Measurements from ENCODE around the gene MAGI2.
A peak's percentile ranks its signal among the peaks of the same experiment; 100 is the strongest.

The MAGI2 gene

DNA sequence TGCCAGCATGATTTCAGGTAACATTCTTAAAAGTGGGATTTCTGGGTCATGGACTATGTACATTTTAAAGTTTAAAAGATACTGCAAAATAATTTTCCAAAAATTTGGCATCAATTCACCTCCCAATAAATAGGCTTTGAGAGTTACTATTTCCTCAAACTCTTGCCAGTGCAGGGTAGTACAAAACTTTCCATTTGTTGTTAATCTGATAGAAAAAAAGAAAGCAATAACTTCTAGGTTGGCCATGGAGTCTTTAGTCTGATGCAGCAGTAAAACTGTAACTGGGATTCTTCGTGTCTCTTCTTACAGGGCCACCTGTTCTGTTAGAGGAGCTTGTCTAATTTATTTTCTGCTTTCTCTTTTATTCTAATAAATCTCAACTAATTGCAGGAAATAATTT lies 241.1 kb downstream of the MAGI2 start:
- FAIRE-seq (no peak), DNase-seq (ENCODE audit: extremely low spot score, insufficient read length, low read depth) (no peak)

DNA sequence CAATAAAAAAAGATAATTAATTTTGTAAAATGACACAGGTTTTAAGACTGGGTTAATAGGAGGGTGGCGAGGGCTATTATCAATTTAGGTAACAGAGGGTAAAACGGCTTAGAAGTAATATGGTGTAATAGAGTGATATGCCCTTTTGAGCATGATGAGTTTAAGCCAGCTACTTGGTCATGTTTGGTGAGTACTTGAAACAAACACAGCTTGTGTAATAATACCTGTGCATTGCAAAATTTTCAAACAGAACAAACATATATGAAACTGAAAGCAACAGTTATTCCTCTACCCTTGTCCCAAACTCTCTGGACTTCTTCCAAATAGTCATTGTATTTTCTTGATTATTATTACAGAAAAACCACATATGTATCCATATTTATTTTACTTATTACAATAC lies 241.7 kb downstream of the MAGI2 start:
- DNase-seq (ENCODE audit: extremely low spot score, insufficient read length, low read depth) (no peak), FAIRE-seq (no peak)

DNA sequence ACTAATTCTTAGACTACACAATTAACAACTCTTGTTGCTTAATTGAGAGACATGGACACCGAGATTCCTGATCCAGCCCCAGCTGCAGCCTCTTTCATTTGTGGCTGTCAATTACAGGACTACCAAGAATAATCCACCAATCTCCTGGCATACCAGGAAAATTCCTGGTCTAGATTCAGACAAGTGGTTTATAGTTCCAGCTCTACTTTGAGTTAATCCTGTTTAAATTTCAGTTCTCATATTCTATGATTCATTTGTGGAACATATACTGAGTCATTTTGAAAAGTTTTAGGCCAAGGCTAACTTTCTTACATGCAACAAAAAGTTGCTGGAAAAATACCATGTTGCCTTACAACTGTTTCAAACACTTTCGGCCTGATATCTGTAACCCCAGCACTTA lies 253.5 kb downstream of the MAGI2 start:
- FAIRE-seq (no peak), DNase-seq (ENCODE audit: extremely low spot score, insufficient read length, low read depth) (no peak)

DNA sequence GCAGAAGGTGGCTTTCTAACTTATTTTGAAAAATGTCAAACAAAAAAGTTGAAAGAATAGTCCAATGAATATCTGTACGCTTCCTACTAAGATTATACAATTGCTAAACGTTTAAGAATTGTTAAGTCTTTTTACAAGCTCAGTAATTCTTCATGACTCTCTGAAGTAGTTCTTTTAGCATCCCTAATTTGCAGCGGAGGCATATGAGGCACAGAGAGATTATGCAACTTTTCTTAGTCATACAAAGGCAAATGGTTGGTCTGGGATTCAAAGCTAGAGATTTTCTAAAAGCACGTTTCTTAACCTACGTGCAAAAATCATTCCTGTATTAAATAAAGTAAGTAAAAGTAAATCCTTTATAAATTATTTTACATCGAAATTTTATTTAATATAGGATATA lies 254.2 kb downstream of the MAGI2 start:
- DNase-seq (ENCODE audit: extremely low spot score, insufficient read length, low read depth) (no peak), FAIRE-seq (no peak)

DNA sequence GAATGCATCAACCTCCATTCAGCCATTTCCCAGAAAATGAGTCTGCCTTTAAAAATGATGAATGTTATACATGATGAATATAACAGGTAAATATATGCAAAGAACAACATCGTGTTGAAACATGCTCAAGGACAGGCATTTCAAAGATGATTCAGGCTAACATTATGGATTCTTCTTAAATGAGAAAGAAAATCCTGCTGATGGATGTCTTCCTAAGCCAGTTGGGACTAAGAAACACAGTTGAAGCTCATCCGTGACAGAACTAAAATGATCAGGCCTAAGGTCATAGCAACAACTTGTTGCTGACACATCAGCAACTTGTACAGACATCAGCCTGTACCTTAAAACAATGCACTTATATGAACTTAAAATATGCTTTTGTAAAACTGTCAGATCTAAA lies 267.9 kb downstream of the MAGI2 start:
- no peak for FAIRE-seq
- no peak for DNase-seq (ENCODE audit: extremely low spot score, insufficient read length, low read depth)

DNA sequence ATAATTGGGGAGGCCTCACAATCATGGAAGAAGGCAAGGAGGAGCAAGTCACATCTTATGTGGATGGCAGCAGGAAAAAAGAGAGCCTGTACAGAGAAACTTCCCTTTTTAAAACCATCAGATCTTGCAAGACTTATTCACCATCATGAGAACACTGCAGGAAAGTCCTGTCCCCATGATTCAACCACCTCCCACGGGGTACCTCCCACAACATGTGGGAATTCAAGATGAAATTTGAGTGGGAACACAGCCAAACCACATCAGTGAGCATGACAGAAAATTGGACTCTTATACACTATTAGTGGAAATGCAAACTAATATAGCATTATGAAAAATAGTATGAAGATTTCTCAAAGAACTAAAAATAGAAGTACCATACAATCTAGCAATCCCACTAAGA lies 271.2 kb downstream of the MAGI2 start:
- no peak for FAIRE-seq
- no peak for DNase-seq (ENCODE audit: extremely low spot score, insufficient read length, low read depth)

DNA sequence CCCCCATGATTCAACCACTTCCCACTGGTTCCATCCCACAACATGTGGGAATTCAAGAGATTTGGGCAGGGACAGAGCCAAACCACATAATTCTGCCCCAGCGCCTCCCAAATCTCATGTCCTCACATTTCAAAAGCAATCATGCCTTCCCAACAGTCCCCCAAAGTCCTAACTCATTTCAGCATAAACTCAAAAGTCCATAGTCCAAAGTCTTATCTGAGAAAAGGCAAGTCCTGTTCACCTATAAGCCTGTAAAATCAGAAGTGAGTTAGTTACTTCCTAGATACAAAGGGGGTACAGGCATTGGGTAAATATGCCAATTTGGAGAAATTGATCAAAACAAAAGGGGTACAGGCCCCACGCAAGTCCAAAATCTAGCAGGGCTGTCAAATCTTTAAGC lies 272.9 kb downstream of the MAGI2 start:
- FAIRE-seq = no peak

DNA sequence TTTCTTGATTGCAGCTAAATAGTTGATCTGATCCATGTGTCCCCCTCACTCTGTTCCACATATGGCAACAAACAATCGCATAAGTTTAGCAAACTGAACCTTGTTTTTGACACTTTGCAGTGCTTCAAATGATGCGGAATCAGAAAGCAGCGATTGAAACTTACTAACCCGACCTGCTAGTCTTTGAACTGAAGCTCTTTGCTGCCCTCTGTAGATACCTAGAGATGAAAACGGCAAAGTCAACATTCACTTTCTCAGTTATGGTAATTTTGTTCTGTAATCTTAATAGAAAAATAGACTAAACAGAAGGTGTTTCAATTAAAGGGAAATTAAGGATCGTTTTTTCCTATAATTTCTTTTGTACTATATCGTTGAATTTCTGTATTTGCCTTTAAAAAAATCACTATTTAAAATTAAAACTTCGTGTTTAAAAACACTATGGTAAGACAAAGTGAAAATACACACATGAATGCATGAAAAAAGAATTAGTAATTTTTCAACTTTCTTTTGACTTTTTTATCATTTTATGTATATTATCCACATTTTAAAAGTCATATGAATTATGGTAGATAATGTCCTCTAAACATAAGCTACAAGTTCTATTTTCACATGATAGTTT lies 276.5 kb downstream of the MAGI2 start:
- DNase-seq (ENCODE audit: extremely low spot score, insufficient read length, low read depth) (no peak), FAIRE-seq (peak; percentile 53)

More for the DNA sequence above, 272.9 kb downstream of the MAGI2 start:
- no peak for DNase-seq (ENCODE audit: extremely low spot score, insufficient read length, low read depth)

DNA sequence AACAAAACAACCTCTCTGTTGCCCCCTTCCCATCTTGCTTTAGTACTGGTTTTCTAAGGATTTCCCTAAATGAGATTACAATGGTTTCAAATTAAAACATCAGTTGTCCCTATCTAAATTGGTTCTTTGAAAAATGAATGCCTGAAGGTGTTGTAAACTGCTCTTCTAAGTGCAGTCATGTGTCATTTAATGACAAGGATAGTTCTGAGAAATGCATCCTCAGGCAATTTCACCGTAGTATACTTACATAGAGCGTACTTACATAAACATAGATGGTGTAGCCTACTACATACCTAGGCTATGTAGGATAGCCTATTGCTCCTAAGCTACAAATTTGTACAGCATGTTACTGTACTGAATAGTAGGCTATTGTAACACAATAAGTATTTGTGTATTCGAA lies 278.1 kb downstream of the MAGI2 start:
- DNase-seq (ENCODE audit: extremely low spot score, insufficient read length, low read depth) = no peak

DNA sequence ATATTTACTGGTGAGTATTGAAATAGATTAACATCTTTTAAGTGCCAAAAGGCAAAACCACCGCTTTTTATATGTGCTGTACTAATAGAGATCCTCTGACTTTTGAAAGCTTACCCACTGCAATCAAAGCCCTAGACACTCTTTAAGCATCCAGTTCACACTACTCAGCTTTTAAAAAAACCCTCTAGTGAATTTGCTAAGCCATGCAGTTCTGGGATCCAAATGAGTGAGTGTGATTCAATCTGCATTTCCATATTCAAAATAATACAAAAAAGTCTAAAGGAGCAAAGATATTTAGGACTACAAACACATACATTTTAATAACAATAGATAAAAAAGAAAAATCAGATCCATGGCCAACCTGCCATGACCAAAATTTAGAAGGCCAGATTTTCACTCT lies 288.2 kb downstream of the MAGI2 start:
- DNase-seq (ENCODE audit: extremely low spot score, insufficient read length, low read depth) = no peak
- FAIRE-seq = no peak

More for the DNA sequence above, 278.1 kb downstream of the MAGI2 start:
- no peak for FAIRE-seq

DNA sequence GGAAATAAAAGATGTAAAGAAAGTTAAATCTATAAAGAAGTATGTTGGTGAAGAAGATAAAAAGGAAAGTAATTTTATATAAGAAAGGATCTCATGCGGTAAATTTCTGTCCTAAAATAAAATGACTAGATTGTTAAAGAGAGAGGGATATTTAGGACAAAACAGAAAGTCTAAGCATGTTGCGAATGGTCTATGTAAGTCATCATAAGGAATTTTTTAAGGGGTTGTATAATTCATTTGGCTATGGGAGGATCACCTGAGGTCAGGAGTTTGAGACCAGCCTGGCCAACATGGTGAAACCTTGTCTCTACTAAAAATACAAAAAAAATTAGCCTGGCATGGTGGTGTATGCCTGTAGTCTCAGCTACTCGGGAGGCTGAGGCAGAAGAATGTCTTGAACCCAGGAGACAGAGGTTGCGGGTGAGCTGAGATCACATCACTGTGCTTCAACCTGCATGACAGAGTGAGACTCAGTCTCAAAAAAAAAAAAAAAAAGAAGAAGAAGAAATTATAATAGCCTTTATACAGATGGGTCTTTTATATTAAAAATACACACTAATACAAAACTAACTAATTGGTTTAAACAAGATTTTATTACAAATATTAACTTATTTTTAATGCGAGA lies 294.3 kb downstream of the MAGI2 start:
- FAIRE-seq (no peak), DNase-seq (ENCODE audit: extremely low spot score, insufficient read length, low read depth) (no peak)

DNA sequence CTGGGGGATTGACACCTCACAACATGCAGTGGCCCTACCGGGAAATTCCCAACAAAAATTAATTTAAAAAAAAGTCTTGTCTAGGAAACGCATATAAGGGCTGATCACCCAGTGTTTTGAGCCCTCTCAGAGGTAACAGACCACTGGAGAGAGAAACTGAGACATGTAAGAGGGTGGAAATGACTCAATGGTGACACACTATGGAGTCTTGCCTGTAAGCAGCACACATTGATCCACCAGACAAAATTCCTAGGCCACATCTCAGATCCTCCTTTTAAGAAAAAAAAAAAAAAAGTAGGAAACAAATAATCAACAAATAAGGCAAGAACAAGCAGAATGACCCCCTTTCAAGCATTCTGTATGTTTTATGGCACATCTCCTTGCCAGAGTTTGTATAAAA lies 296.2 kb downstream of the MAGI2 start:
- no peak for DNase-seq (ENCODE audit: extremely low spot score, insufficient read length, low read depth)
- no peak for FAIRE-seq

DNA sequence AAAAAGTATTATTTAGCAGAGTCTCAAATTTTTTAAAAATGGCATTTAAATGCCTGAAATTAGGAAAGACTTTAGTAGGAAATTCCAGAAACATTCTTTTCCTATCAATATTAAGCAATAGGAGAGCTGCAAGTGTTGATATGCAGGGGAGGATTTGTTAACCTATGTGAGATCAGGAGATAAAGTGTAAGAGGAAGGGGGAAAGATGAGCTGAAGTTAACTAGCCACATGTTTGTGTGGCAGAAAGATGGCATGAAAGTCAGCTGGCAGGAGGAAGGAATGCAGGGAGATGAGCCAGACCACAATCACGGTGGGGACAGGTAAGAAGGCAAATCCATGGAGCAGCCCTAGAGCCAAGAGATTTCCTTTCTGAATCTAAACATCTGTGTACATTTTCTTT lies 303.6 kb downstream of the MAGI2 start:
- no peak for FAIRE-seq
- no peak for DNase-seq (ENCODE audit: extremely low spot score, insufficient read length, low read depth)

DNA sequence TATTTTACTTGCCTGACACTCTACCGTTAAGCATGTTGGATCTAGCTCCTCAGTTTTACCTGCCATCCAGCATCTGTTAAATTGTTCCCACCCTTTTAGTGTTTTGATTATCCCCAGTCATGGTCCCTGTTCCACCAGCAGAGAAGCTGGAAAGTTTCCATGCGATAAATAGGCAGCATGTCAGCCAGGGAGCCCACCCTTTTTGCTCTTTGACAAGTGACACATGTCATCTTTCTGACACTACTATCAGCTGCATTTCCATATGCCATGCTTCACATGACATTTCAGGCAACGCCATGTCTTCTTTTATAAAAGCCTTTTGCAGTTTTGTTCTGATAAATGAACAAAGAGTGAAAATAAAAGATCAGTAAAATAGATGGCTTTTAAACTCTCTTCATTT lies 310.8 kb downstream of the MAGI2 start:
- DNase-seq (ENCODE audit: extremely low spot score, insufficient read length, low read depth) (no peak), FAIRE-seq (no peak)

DNA sequence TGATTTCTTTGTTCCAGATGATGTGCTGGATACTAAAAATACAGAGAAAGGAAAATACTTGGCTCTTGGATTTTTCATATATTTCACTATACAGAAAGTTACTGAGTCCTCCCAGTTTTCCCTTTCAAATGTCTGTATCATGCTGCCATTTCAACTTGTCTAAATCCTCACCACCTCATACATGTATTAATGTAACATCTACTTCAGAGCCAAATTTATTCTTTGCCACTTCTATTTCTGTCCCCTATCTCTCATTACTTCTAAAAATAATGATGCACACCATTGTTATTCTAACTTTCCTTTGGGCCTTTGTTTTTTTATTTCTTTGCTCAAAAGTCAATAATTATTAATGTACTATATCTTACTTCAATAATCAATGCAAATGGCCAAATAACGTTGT lies 312.2 kb downstream of the MAGI2 start:
- FAIRE-seq (no peak), DNase-seq (ENCODE audit: extremely low spot score, insufficient read length, low read depth) (no peak)

DNA sequence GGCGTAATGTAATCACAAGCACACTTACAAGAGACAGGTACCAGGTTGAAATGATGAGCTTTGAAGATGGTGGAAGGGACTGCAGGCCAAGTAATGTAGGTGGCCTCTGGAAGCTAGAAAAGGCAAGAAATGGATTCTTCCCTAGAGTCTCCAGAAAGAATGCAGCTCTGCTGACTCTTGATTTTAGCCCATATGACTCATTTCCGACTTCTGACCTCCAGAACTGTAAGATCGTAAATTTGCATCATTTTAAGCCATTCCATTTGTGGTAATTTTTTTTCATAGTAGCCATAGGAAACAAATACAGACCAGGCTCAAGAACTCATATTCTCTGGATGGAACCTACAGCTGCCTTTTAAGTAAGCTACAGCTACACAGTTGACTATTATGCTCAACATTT lies 315.5 kb downstream of the MAGI2 start:
- FAIRE-seq (no peak), DNase-seq (ENCODE audit: extremely low spot score, insufficient read length, low read depth) (no peak)

DNA sequence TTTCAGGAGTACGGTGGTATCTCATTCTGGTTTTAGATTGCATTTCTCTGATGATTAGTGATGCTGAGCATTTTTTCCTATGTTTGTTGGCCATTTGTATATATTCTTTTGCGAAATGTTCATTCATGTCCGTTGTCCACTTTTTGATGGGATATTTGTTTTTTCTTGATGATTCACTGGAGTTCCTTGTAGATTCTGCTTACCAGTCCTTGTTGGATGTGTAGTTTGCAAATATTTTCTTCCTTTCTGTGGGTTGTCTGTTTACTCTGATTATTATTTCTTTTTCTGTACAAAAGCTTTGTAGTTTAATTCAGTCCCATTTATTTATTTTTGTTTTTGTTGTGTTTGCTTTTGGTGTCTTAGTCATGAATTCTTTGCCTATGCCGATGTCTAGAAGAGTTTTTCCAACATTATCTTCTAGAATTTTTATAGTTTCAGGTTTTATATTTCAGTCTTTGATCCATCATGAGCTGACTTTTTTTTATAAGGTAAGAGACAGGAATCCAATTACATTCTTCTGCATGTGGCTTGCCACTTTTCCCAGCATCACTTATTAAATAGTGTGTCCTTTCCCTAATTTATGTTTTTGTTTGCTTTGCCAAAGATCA lies 320.5 kb downstream of the MAGI2 start:
- no peak for DNase-seq (ENCODE audit: extremely low spot score, insufficient read length, low read depth)
- no peak for FAIRE-seq

DNA sequence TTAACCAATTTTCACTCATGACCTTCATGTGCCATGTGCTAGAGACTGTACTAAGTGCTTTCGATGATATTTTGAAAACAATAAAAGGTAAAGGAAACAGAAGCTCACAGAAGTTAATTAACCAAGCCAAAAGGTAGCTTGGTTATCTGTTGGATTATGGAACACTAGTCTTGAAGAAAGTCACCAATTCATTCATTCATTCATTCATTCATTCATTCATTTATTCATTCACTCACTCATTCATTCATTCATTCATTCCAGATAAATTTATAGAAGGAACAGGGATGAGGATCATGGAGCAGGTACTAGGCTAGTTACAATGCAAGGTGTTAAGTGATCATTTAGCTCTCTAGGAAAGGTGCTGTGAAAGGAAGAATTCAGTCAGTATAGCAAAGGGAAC lies 322.8 kb downstream of the MAGI2 start:
- FAIRE-seq (no peak), DNase-seq (ENCODE audit: extremely low spot score, insufficient read length, low read depth) (no peak)

DNA sequence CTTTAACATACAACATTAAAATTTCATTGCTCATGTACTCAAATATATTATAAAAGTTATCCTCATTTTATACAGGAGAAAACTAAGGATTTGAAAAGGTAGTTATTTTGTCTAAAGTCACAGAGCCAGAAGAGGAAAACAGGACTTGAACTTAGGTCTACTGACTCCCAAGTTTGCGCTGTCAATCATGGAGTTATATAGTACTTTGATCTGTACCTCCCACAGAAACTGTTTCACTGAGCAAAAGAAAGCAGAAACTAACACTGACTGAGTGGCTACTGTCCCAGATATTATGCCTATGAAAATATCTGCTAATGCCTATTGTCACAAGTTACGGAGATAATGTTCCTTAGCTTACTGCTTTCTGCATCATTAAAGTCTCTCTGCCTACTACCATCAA lies 329.1 kb downstream of the MAGI2 start:
- FAIRE-seq (no peak), DNase-seq (ENCODE audit: extremely low spot score, insufficient read length, low read depth) (no peak)

DNA sequence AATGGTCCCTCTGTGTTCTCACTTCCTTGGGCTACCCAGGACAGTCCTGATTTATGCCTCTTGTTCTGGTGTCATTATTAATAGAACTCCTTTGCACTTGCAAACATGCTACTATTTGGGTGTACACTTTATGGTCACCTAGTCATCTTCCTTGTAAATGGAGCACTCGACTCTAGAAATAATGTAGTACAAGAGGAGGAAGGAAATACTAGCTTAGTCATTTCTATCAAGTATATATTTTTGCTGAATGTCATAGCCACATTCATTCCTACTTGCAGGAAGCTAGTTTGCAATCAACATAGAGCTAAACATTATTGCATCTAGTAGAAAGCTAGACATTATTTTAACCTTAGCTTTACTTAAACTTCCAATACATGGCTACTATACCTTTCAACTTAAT lies 335.3 kb downstream of the MAGI2 start:
- no peak for FAIRE-seq
- no peak for DNase-seq (ENCODE audit: extremely low spot score, insufficient read length, low read depth)

DNA sequence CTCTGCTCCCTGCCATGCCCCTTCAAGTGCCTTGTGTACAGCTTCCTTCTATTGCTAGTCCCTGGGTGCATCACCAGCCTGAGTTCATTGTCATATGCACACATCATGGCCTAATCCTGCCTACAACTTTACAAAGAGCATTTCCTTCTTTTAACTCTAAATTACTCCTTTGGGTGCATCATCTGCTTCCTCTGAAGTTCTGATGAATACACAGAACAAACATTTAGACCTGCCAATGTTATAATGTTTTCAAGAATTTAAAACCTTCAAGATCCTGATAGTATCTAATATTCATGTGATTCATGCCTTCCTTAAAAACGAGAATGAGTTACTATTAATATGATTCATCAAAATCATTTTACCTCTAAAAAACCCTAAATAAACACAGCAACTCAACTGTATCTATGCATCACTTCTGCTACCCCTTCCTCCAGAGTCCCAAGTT lies 357.1 kb downstream of the MAGI2 start:
- FAIRE-seq (no peak), DNase-seq (ENCODE audit: extremely low spot score, insufficient read length, low read depth) (no peak)

DNA sequence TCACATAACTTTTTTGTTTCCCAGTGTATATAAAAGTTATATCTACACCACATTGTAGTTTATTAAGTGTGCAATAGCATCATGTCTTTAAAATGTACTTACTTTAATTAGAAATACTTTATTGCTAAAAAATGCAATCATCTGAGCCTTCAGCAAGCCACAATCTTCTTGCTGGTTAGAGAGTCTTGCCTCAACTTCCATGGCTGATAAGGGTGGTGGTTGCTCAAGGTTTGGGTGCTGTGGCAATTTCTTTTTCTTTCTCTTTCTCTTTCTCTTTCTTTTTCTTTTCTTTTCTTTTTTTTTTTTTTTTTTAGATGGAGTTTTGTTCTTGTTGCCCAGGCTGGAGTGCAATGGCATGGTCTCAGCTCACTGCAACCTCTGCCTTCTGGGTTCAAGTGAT lies 360.0 kb downstream of the MAGI2 start:
- DNase-seq (ENCODE audit: extremely low spot score, insufficient read length, low read depth) (no peak), FAIRE-seq (no peak)

Measured in GM18507 (cell line).